ENCODE data around the gene CRYGB.

The CRYGB gene

DNA sequence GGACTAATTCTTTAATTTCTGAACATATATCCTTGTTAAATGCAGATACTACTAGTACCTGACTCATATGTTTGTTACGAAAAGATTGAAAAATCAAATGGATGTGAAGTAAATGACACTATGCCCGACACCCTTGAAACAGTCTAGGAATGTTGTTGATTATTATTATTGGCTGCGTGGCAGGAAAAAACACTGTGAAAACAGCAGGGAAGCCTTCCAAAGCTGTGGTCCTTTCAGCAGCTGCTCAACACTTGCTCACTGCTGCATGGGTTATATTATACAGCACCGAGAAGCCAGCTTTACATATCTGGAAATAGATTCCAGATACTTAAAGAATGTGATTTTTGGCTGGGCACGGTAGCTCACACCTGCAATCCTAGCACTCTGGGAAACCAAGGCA is 48.2 kb downstream of the CRYGB start (continued):
- TF ChIP-seq ZBTB21 (tag by site-specific recombination; IDR thresholded peaks at IDR 0.05), result no peak
- no peak for TF ChIP-seq ZNF768 (tag by site-specific recombination; IDR thresholded peaks at IDR 0.05)

DNA sequence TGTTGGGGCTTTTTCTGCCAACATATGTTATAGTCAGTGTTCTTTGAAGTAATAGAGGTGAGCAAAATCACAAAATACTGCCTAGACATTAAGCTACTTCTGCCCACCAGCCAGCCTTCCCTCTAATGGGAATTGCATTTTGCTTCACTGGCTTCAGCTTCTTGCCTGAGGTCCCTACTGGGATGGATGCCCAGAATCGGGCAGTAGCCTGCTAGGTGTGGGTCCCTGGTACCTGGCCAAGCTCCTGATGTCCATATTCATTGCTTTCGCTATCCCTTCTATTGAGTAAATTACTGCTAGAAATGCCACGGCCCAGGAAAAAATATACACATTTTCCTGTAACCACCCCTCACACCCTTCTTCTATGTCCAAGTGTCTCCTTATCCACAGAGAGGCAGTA is 48.6 kb downstream of the CRYGB start:
- ChIA-PET CTCF (no interaction called here), POLR2A (no interaction called here)
- H3K36me3 ChIP-seq (ENCODE audit: control insufficient read depth in 2 of 2, insufficient read depth in 1 of 2, low read length in 2 of 2), result no peaks in the 10 kb centered on the region
- H3K4me3 ChIP-seq (ENCODE audit: low read depth, low read length), result no peak overlapping the region
- H3K4me1 ChIP-seq (ENCODE audit: control insufficient read depth, insufficient read depth, low read length), result no peaks in the 10 kb centered on the region
- TF ChIP-seq, protein P1, sequence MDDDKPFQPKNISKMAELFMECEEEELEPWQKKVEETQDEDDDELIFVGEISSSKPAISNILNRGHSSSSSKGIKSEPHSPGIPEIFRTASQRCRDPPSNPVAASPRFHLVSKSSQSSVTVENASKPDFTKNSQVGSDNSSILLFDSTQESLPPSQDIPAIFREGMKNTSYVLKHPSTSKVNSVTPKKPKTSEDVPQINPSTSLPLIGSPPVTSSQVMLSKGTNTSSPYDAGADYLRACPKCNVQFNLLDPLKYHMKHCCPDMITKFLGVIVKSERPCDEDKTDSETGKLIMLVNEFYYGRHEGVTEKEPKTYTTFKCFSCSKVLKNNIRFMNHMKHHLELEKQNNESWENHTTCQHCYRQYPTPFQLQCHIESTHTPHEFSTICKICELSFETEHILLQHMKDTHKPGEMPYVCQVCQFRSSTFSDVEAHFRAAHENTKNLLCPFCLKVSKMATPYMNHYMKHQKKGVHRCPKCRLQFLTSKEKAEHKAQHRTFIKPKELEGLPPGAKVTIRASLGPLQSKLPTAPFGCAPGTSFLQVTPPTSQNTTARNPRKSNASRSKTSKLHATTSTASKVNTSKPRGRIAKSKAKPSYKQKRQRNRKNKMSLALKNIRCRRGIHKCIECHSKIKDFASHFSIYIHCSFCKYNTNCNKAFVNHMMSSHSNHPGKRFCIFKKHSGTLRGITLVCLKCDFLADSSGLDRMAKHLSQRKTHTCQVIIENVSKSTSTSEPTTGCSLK (tag by site-specific recombination; IDR thresholded peaks at IDR 0.05), result no peak
- TF ChIP-seq ZNF433 (tag by site-specific recombination; IDR thresholded peaks at IDR 0.05; ENCODE audit: low read depth), result no peak
- TF ChIP-seq, protein P2, sequence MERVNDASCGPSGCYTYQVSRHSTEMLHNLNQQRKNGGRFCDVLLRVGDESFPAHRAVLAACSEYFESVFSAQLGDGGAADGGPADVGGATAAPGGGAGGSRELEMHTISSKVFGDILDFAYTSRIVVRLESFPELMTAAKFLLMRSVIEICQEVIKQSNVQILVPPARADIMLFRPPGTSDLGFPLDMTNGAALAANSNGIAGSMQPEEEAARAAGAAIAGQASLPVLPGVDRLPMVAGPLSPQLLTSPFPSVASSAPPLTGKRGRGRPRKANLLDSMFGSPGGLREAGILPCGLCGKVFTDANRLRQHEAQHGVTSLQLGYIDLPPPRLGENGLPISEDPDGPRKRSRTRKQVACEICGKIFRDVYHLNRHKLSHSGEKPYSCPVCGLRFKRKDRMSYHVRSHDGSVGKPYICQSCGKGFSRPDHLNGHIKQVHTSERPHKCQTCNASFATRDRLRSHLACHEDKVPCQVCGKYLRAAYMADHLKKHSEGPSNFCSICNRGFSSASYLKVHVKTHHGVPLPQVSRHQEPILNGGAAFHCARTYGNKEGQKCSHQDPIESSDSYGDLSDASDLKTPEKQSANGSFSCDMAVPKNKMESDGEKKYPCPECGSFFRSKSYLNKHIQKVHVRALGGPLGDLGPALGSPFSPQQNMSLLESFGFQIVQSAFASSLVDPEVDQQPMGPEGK (tag by site-specific recombination; IDR thresholded peaks at IDR 0.05), result no peak
- TF ChIP-seq ZNF146 (tag by site-specific recombination; IDR thresholded peaks at IDR 0.05), result no peak
- no peak for TF ChIP-seq ZNF175 (tag by site-specific recombination; IDR thresholded peaks at IDR 0.05)
- TF ChIP-seq, protein P3, sequence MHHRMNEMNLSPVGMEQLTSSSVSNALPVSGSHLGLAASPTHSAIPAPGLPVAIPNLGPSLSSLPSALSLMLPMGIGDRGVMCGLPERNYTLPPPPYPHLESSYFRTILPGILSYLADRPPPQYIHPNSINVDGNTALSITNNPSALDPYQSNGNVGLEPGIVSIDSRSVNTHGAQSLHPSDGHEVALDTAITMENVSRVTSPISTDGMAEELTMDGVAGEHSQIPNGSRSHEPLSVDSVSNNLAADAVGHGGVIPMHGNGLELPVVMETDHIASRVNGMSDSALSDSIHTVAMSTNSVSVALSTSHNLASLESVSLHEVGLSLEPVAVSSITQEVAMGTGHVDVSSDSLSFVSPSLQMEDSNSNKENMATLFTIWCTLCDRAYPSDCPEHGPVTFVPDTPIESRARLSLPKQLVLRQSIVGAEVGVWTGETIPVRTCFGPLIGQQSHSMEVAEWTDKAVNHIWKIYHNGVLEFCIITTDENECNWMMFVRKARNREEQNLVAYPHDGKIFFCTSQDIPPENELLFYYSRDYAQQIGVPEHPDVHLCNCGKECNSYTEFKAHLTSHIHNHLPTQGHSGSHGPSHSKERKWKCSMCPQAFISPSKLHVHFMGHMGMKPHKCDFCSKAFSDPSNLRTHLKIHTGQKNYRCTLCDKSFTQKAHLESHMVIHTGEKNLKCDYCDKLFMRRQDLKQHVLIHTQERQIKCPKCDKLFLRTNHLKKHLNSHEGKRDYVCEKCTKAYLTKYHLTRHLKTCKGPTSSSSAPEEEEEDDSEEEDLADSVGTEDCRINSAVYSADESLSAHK (tag by site-specific recombination; IDR thresholded peaks at IDR 0.05), result no peak
- TF ChIP-seq ZNF48 (tag by site-specific recombination; IDR thresholded peaks at IDR 0.05), result no peak
- no peak overlapping the region for H3K27ac ChIP-seq (ENCODE audit: extremely low read depth, low read depth, low read length)
- H3K9me3 ChIP-seq (ENCODE audit: control insufficient read depth, insufficient read depth, low read depth, low read length), result no peaks in the 10 kb centered on the region

DNA sequence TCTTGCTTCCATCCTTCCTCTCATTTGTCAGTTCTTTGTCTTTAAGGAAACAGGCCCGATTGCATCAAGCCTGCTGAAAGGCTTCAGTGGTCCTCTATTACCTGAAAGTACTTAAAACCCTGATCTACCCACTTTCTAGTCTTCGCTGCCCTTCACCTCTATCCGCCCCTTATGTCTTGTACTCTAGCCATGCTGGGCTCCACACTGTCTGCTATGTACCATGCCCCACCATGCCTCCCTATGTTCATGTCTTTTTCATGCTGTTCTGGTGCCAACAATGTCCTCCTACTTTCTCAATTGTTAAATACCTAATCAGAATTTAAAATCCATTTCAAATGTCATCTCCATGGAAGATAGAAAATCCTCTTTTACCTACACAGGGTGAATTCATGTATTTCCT is 49.9 kb downstream of the CRYGB start:
- TF ChIP-seq MEIS1 (CRISPR knock-in tag; IDR thresholded peaks at IDR 0.05; ENCODE audit: borderline replicate concordance), result no peak
- no peak for TF ChIP-seq ZNF292 (tag by site-specific recombination; IDR thresholded peaks at IDR 0.05; ENCODE audit: borderline replicate concordance, low read depth)
- no peak for TF ChIP-seq ZNF214 (tag by site-specific recombination; IDR thresholded peaks at IDR 0.05; ENCODE audit: borderline replicate concordance)
- Histone ChIP-seq H3K9me3 (ENCODE audit: control insufficient read depth, insufficient read depth, low read depth, low read length) (no peaks in the 10 kb centered on the region), H3K4me1 (ENCODE audit: control insufficient read depth, insufficient read depth, low read length) (no peaks in the 10 kb centered on the region), H3K27ac (ENCODE audit: extremely low read depth, low read depth, low read length) (no peak overlapping the region), H3K36me3 (ENCODE audit: control insufficient read depth in 2 of 2, insufficient read depth in 1 of 2, low read length in 2 of 2) (no peaks in the 10 kb centered on the region), H3K4me3 (ENCODE audit: low read depth, low read length) (no peak overlapping the region)
- CTCF ChIA-PET, result interaction anchor here (0.7 to 1.2 kb wide), 3 partner anchors 16 to 110 kb away, joined by 3 to 4 read pairs (median 4); no protein-coding TSS in a partner anchor
- POLR2A ChIA-PET, result interaction anchor here (0.7 kb wide), 1 partner anchor 10 kb away, joined by 6 read pairs; no protein-coding TSS in a partner anchor

DNA sequence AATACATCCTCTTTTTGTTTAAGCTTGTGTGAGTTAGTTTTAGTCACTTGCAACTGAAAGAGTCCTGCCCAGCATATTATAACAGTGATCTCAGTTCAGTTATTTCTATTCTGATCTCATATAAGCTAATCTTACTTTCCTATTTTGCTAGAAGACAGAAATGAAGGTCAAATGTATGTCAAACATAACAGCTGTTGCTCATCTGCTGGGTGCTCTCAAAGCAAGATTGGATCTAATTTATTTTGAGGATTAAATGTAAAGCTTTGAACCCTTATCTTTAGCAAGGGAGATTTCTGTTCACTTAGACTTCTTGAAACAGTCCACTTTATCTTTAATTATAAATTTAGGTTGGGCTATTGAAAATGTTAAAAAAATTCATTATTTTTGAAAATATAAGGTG is 52.8 kb downstream of the CRYGB start:
- Histone ChIP-seq H3K4me3 (ENCODE audit: low read depth, low read length) (no peak overlapping the region), H3K36me3 (ENCODE audit: control insufficient read depth in 2 of 2, insufficient read depth in 1 of 2, low read length in 2 of 2) (no peaks in the 10 kb centered on the region), H3K9me3 (ENCODE audit: control insufficient read depth, insufficient read depth, low read depth, low read length) (no peaks in the 10 kb centered on the region), H3K4me1 (ENCODE audit: control insufficient read depth, insufficient read depth, low read length) (no peaks in the 10 kb centered on the region), H3K27ac (ENCODE audit: extremely low read depth, low read depth, low read length) (no peak overlapping the region)
- CTCF ChIA-PET, result interaction anchor here (0.5 kb wide), 1 partner anchor 64 kb away, joined by 4 read pairs; no protein-coding TSS in a partner anchor
- TF ChIP-seq ZNF585B (tag by site-specific recombination; IDR thresholded peaks at IDR 0.05) (no peak), ZBTB7A (tag by site-specific recombination; IDR thresholded peaks at IDR 0.05; ENCODE audit: low read depth) (no peak), ZNF239 (tag by site-specific recombination; IDR thresholded peaks at IDR 0.05) (no peak)
- POLR2A ChIA-PET, result no interaction called here

Measured in HEK293 (cell line).